ENCODE measurements around the gene TRMT112. TPM values are rescaled to one million over a fixed set of nuclear protein-coding genes. Genes with fewer than 3 reads are reported as not detected.
"Not testable (repeated sequence)": the region's sequence is repeated elsewhere in the genome, so short reads cannot be mapped to it uniquely, and the experiment has no call there.

Gene TRMT112
- total RNA-seq, 1 experiment from 2014 or later: 341 TPM

DNA sequence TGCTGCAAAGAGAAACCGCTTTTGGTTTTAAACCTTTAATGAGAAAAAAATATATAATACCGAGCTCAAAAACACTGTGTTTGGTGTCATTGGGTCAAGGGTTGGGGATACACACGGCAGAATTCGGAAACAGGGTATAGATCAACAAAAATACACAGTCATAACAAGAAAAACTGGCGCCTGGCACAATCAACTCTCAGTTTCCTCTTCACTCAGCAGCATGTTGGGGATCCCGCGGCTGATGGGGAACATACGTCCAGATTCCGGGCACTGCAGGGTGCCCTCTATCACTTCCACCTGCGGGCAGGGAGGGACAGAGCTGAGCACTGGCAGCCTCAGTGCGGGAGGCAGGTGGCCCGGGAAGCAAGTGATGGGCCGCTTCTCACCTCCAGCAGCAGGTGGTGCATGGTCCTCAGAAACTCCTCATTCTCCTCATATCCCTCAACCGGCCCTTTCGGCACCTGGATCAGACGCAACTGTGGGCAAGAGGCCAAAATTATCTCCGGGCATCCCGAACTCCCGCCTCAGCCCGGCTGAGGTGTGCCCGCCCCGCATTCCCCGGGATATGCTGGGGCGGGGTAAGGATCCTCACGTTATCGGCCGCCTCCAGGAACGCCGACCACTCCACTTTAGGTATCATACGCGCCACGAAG is 561 bp downstream of the TRMT112 start:
- in situ Hi-C loops (cut with HindIII; ENCODE audit: low pct_unique_long_range_greater_than_20kb, low sequenced_read_pairs): no loop called here
- TSS peak; percentile 100 for BruUV-seq (replicated peaks)
- Histone ChIP-seq H3K27ac (ENCODE audit: low read length) (peak overlapping the region; percentile 100), H3K27me3 (ENCODE audit: control insufficient read depth, insufficient read depth, low read length) (no peaks in the 10 kb centered on the region), H3K9me3 (ENCODE audit: control insufficient read depth, insufficient read depth, low read depth, low read length) (no peaks in the 10 kb centered on the region), H3K36me3 (ENCODE audit: control insufficient read depth, insufficient read depth, low read length) (peaks cover 2% of the 10 kb centered on the region; the same call in 1 of the 2 replicates), H3K4me3 (ENCODE audit: low read depth in 2 of 2, low read length in 2 of 2) (peak overlapping the region; percentile 74 to 77), H3K4me1 (ENCODE audit: control insufficient read depth, insufficient read depth, low read length) (peaks cover 39% of the 10 kb centered on the region)
- TF ChIP-seq SIN3A (IDR thresholded peaks at IDR 0.05; ENCODE audit: borderline replicate concordance, insufficient read depth, low read depth, low read length) (no peak), POLR2AphosphoS5 (IDR thresholded peaks at IDR 0.05; ENCODE audit: low read depth, low read length) (no peak)
- TF ChIP-seq, protein P1, sequence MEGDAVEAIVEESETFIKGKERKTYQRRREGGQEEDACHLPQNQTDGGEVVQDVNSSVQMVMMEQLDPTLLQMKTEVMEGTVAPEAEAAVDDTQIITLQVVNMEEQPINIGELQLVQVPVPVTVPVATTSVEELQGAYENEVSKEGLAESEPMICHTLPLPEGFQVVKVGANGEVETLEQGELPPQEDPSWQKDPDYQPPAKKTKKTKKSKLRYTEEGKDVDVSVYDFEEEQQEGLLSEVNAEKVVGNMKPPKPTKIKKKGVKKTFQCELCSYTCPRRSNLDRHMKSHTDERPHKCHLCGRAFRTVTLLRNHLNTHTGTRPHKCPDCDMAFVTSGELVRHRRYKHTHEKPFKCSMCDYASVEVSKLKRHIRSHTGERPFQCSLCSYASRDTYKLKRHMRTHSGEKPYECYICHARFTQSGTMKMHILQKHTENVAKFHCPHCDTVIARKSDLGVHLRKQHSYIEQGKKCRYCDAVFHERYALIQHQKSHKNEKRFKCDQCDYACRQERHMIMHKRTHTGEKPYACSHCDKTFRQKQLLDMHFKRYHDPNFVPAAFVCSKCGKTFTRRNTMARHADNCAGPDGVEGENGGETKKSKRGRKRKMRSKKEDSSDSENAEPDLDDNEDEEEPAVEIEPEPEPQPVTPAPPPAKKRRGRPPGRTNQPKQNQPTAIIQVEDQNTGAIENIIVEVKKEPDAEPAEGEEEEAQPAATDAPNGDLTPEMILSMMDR (IDR thresholded peaks at IDR 0.05): peak; percentile 50; the same call in 1 of the 2 replicates
- DNase-seq (ENCODE audit: low read depth, low spot score): peak; percentile 35
- intact Hi-C loops (cut with micrococcal nuclease; ENCODE audit: unreplicated experiment): no loop called here
- POLR2A ChIA-PET: interaction anchor here (0.9 to 2.0 kb wide), 5 partner anchors 10 to 32 kb away, joined by 3 to 12 read pairs (median 5); partner anchors contain the start of gene BAD
- CTCF ChIA-PET: interaction anchor here (0.6 to 2.3 kb wide), 10 partner anchors 12 to 76 kb away, joined by 3 to 21 read pairs (median 7); partner anchors contain the start of genes CATSPERZ and FKBP2
- peak; percentile 27 for ATAC-seq

DNA sequence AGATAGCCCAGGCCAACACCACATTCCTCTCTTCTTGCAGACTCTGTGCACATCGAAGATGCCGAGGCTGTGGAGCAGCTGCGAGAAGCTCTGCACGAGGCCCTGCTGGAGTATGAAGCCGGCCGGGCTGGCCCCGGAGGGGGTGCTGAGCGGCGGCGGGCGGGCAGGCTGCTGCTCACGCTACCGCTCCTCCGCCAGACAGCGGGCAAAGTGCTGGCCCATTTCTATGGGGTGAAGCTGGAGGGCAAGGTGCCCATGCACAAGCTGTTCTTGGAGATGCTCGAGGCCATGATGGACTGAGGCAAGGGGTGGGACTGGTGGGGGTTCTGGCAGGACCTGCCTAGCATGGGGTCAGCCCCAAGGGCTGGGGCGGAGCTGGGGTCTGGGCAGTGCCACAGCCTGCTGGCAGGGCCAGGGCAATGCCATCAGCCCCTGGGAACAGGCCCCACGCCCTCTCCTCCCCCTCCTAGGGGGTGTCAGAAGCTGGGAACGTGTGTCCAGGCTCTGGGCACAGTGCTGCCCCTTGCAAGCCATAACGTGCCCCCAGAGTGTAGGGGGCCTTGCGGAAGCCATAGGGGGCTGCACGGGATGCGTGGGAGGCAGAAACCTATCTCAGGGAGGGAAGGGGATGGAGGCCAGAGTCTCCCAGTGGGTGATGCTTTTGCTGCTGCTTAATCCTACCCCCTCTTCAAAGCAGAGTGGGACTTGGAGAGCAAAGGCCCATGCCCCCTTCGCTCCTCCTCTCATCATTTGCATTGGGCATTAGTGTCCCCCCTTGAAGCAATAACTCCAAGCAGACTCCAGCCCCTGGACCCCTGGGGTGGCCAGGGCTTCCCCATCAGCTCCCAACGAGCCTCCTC is 1.5 kb downstream of the TRMT112 start:
- not testable (repeated sequence) for BruUV-seq (replicated peaks); DNase-seq (ENCODE audit: low read depth, low spot score)

DNA sequence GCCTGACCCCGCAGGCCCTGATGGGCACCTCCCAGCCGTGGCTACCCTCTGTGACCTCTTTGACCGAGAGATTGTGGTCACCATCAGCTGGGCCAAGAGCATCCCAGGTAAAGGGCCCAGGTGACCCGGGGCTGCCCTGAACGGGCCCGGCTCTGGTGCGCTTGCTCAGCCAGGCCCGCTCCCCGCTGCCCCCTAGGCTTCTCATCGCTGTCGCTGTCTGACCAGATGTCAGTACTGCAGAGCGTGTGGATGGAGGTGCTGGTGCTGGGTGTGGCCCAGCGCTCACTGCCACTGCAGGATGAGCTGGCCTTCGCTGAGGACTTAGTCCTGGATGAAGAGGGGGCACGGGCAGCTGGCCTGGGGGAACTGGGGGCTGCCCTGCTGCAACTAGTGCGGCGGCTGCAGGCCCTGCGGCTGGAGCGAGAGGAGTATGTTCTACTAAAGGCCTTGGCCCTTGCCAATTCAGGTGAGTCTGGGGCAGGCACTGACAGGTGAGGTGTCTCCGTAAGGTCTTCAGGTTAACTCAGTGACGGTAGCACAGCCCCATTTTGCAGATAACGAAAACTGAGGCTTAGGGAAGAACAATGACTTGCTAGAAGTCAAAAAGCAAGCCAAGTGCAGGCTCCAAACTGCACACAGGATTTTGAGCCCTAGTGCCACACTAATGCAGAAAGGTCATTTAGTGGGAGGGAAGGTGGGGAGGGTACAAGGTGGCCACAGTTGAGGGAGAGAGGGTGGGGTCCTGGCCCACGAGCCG is 2.4 kb downstream of the TRMT112 start:
- intact Hi-C loops (cut with micrococcal nuclease; ENCODE audit: unreplicated experiment): no loop called here

More for the DNA sequence above, 1.5 kb downstream of the TRMT112 start:
- ChIA-PET POLR2A (interaction anchor here (1.1 kb wide), 1 partner anchor 16 kb away, joined by 3 read pairs; no protein-coding TSS in a partner anchor), CTCF (interaction anchor here (2.1 to 2.3 kb wide), 2 partner anchors 27 to 39 kb away, joined by 15 to 21 read pairs; no protein-coding TSS in a partner anchor)
- intact Hi-C loops (cut with micrococcal nuclease; ENCODE audit: unreplicated experiment); H3K27me3 ChIP-seq (ENCODE audit: control insufficient read depth, insufficient read depth, low read length); ATAC-seq; in situ Hi-C loops (cut with HindIII; ENCODE audit: low pct_unique_long_range_greater_than_20kb, low sequenced_read_pairs); H3K9me3 ChIP-seq (ENCODE audit: control insufficient read depth, insufficient read depth, low read depth, low read length); H3K36me3 ChIP-seq (ENCODE audit: control insufficient read depth, insufficient read depth, low read length): not testable (repeated sequence)
- H3K27ac ChIP-seq (ENCODE audit: low read length): peak overlapping the region; percentile 100
- H3K4me1 ChIP-seq (ENCODE audit: control insufficient read depth, insufficient read depth, low read length): peaks cover 33% of the 10 kb centered on the region
- H3K4me3 ChIP-seq (ENCODE audit: low read depth in 2 of 2, low read length in 2 of 2): peak overlapping the region; percentile 74 to 77

More for the DNA sequence above, 2.4 kb downstream of the TRMT112 start:
- peak overlapping the region; percentile 44 for H3K27ac ChIP-seq (ENCODE audit: low read length)
- H3K9me3 ChIP-seq (ENCODE audit: control insufficient read depth, insufficient read depth, low read depth, low read length): no peaks in the 10 kb centered on the region
- ATAC-seq (no peak), DNase-seq (ENCODE audit: low read depth, low spot score) (no peak)
- ChIA-PET CTCF (interaction anchor here (0.8 kb wide), 1 partner anchor 38 kb away, joined by 3 read pairs; no protein-coding TSS in a partner anchor), POLR2A (no interaction called here)
- H3K27me3 ChIP-seq (ENCODE audit: control insufficient read depth, insufficient read depth, low read length): no peaks in the 10 kb centered on the region
- in situ Hi-C loops (cut with HindIII; ENCODE audit: low pct_unique_long_range_greater_than_20kb, low sequenced_read_pairs): no loop called here
- H3K36me3 ChIP-seq (ENCODE audit: control insufficient read depth, insufficient read depth, low read length): peaks cover 2% of the 10 kb centered on the region; the same call in 1 of the 2 replicates
- peaks cover 27% of the 10 kb centered on the region for H3K4me1 ChIP-seq (ENCODE audit: control insufficient read depth, insufficient read depth, low read length)
- no peak overlapping the region for H3K4me3 ChIP-seq (ENCODE audit: low read depth in 2 of 2, low read length in 2 of 2)
- TF ChIP-seq TCF7L2 (IDR thresholded peaks at IDR 0.05; ENCODE audit: low read depth, low read length) (no peak), SIN3A (IDR thresholded peaks at IDR 0.05; ENCODE audit: borderline replicate concordance, insufficient read depth, low read depth, low read length) (no peak), POLR2AphosphoS5 (IDR thresholded peaks at IDR 0.05; ENCODE audit: low read depth, low read length) (no peak)
- TF ChIP-seq, protein P2, sequence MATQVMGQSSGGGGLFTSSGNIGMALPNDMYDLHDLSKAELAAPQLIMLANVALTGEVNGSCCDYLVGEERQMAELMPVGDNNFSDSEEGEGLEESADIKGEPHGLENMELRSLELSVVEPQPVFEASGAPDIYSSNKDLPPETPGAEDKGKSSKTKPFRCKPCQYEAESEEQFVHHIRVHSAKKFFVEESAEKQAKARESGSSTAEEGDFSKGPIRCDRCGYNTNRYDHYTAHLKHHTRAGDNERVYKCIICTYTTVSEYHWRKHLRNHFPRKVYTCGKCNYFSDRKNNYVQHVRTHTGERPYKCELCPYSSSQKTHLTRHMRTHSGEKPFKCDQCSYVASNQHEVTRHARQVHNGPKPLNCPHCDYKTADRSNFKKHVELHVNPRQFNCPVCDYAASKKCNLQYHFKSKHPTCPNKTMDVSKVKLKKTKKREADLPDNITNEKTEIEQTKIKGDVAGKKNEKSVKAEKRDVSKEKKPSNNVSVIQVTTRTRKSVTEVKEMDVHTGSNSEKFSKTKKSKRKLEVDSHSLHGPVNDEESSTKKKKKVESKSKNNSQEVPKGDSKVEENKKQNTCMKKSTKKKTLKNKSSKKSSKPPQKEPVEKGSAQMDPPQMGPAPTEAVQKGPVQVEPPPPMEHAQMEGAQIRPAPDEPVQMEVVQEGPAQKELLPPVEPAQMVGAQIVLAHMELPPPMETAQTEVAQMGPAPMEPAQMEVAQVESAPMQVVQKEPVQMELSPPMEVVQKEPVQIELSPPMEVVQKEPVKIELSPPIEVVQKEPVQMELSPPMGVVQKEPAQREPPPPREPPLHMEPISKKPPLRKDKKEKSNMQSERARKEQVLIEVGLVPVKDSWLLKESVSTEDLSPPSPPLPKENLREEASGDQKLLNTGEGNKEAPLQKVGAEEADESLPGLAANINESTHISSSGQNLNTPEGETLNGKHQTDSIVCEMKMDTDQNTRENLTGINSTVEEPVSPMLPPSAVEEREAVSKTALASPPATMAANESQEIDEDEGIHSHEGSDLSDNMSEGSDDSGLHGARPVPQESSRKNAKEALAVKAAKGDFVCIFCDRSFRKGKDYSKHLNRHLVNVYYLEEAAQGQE (IDR thresholded peaks at IDR 0.05; ENCODE audit: insufficient read depth in 1 of 2, low read depth in 2 of 2, low read length in 1 of 2): no peak
- TF ChIP-seq, protein P1 (IDR thresholded peaks at IDR 0.05): peak; percentile 77
- BruUV-seq (replicated peaks): no TSS peak
